GM21619 (cell line): Measurements from ENCODE around the gene HEBP1.

Experiments used
- ATAC-seq: cut with Tn5 transposase; IDR thresholded peaks from one replicate; pipeline ENCODE4 v1.9.1; 2021; ENCODE audit not compliant: unreplicated experiment

The HEBP1 gene

DNA sequence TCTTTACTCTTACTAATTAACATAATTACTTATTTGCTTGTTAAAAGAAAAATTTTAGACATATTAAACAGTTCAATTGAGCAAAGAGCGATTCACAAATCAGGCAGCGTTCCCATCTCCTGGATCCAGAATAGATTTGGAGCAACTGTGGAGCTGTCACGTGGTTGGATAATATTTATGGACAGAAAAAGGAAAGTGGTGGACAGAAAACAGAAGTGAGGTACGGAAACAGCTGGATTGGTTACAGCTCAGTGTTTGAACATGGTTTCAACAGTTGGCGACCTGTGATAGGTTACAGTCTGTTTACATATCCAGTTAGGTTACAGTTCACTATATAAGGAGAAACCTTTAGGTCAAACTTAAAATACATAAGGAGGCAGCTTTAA lies 24.5 kb upstream of the HEBP1 start:
- ATAC-seq = no peak

DNA sequence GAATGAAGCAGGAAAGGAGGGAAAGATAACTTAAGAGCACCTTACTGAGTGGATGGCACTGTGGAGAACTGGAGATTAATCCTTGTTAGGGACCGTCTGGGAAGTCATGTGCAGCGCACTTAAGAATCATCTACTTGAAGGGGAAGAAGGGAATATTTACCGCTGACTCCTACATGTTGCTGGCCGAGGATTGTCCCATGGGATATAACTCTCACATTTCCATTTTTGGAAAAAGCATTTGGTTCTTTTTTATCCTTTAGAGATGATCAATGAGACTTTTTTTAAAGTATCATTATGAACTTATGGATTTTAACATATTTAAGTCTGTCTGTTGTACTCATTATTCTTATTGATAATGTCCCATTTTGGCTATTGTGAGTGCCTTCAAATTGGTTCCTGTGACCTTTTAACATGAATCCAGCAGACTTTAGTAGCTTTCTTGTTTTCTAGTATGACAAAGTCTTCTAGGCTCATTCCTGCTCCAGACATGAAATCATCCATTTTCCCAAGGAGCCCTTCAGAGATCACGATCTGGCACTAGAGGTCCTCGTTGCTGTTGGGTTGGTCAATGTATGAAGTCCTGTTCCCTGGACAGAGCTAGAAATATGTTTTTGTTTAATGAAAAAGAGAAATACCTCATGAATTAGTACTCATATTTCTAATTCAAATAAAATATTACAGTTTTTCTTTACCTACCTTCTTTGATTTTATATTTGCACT lies 23.9 kb upstream of the HEBP1 start:
- ATAC-seq = no peak

DNA sequence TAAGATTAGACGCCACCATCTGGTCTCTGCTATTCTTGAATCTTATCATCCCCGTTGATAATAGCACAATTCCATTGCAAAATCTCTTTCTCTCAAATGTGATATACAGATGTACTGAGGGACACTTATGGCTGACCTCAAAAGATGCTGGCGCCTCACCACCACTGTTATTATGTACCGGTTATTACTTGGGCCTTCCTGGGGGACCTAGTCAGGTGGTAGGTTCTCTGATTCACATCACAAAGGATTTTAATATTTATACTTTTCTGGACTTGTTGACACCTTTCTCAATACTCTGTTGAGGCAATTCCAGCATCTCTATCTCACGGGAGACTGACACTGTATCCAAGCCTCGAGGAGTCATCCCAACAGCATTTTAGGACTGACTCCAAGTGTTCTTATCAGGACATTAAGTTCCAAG lies 22.8 kb upstream of the HEBP1 start:
- no peak for ATAC-seq

DNA sequence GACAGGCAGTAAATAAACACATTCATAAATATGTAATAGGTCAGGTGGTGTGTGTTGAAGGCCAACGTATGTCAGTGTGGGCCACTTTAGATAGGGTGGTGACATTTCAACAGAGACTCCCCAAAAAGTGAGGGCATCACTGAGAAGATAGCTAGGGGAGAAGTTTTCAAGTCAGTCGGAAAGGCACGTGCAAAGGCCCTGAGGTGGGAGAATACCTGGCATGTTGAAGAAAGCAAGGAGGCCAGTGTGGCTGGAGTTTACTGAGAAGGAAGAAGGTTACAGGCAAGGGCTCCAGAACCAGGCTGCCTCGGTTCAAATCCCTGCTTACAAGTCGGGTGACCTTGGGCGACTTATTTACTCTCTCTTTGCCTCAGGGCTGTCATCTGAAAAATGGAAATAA lies 11.0 kb upstream of the HEBP1 start:
- no peak for ATAC-seq

- ATAC-seq = no peak
Observed at GRCh38 chr12:13008741-13009380, 8.8 kb upstream of the HEBP1 start.

GRCh38 chr12:13007496-13008233 lies 7.6 kb upstream of the HEBP1 start:
- no peak for ATAC-seq

DNA sequence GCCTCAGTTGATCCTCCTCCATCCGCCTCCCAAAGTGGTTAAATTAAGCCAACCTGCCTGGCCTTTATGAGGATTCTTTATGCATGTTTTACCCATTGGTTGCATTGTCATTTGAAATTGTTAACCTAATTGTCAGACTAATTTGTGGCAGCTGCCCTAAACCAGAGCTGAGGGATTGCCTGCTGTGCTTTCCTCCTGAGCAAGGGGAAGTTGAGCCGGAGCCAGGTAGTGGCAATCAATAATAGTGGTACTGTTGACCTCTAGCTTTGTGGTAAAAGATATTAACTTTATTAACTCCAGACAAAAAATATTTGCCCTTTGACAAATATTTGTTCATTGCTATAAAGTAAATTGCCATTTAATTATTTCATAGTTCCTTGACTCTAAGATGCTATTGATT lies 5.6 kb upstream of the HEBP1 start:
- no peak for ATAC-seq

DNA sequence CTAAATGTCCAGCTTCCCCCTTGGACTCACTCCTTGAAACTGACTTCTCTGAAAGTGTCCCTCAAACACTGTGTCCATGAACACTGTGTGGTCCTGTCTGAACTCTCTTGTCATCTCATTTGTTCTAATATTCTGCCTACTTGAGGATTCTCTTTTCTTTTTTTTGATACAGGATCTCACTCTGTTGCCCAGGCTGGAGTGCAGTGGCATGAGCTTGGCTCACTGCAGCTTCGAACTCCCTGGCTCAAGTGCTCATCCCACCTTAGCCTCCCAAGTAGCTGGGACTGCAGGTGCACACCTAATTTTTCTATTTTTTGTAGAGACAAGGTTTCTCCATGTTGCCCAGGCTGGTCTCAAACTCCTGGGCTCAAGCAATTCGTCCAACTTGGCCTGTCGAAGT lies 4.9 kb upstream of the HEBP1 start:
- no peak for ATAC-seq

DNA sequence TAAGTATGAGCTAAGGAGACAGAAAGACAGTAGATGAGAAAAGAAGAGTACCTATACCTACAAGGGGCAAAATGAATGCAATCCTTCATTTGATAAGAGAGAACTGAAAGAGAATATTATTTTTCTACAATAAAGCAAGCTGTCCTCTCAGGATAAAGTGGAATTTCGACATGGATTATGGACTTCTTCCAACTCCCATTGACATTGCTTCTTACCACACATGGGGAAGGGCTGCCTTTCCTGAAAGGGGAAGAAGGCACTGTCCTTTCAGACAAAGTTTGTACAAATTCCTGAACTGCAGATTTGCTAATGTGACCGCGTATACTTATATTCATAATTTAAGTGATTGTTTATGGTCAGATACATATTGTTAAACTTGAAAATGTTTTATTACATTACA lies 4.3 kb upstream of the HEBP1 start:
- ATAC-seq = no peak

DNA sequence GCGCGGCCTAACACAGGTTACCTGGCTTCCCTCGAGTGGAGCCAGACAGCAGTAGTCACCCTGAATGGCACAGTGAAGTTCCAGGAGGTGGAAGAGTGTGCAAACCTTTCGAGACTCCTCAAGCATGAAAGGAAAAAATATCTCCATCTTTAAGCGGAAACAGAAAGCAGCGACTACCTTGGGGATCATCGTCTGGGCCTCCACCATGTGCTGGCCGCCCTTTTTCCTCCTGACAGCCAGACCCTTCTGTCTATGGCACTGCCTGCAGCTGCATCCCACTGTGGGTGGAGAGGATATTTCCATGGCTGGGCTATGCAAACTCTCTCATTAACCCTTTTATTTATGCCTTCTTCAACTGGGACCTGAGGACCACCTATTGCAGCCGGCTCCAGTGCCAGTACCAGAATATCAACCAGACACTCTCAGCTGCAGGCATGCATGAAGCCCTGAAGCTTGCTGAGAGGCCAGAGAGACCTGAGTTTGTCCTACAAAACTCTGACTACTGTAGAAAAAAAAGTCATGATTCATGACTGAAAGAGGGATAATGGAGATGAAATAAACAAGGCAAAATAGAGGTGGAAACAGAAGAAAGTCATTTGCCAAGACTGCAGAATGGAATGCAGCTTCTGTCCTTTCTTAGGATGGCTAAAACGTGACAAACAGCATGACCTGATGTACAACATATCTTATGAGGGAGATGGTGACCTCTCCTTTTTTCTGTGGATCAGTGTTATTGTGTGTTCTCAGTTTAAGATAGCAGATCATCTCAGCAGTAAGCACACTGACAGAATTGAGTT lies 2.4 kb upstream of the HEBP1 start:
- ATAC-seq = no peak

DNA sequence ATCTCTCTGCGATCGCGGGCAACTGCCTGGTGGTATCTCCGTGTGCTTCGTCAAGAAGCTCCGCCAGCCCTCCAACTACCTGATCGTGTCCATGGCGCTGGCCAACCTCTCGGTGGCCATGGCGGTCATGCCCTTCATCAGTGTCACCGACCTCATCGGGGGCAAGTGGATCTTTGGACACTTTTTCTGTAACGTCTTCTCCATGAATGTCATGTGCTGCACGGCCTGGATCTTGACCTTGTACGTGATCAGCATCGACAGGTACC lies 1.6 kb upstream of the HEBP1 start:
- ATAC-seq = no peak

- ATAC-seq = peak; percentile 31
Observed at GRCh38 chr12:13000925-13001774, 1.1 kb upstream of the HEBP1 start.

DNA sequence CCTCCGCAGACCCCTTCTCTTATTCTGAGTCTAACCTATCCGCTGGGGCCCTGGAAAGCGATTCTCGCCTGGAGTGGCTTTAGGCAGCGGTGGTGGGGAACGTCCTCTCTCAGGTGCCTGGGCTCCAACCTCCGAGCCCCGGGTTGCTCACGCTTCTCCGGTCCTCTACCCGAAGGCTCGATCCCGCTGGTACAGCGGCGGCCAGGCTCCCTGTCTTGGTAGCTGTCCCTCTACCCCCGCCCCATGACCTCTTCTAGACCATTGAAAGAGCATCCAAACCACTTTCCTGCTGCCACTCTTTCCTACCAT lies 505 bp upstream of the HEBP1 start:
- ATAC-seq = peak; percentile 22

DNA sequence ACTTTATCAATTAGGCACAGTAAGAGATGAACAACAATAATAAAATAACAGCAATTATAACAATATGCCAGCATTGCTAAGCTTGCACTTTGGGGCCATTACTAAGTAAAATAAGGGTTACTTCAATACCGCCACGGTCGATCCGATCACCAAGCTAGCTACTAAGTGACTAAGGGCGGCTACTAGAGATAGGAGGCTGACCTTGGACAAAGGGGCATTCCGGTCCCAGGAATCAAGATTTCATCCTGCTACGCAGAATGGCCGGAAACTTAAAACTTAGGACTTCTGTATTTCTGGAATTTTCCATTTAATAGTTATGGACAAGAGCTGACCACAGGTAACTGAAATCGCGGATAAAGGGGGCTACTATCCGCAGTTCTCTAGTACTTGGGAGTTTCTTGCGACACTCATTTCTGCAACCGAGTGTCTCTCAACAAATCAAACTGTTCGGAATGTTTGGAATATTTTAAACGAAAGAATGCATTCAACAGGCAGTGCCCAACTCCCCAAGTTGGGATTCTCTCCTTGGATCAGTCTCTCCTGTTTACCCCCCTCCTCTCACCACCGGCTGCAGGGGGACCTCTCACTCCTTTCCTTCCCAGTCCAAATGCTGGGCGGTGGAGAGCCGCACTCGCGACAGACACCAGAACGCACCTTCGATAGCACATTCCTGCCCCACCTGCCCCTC lies 650 bp downstream of the HEBP1 start:
- ATAC-seq = no peak

DNA sequence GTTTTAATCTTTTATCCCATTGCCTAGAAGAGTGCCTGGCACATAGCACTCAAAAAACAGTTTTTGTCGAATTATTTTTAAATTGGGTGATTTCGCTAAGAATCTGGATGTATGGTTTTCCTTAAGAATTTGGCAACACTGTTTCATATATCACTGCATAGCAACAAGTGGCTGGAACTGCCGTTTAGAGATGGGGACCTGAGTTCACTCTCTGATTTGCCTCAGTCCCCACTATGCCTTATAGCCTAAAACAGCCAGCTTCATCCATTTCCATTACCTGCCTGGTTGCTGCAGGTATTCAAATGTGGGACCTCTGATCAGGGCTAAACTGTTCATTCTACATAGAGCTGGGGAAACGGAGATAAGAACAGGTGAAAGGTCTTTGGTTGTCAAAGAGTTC lies 1.8 kb downstream of the HEBP1 start:
- ATAC-seq = no peak

- no peak for ATAC-seq
Observed at GRCh38 chr12:12997734-12998133, 2.3 kb downstream of the HEBP1 start.

- ATAC-seq = no peak
Observed at GRCh38 chr12:12997156-12997555, 2.9 kb downstream of the HEBP1 start.

- ATAC-seq = no peak
Observed at GRCh38 chr12:12996209-12996608, 3.9 kb downstream of the HEBP1 start.

- no peak for ATAC-seq
Observed at GRCh38 chr12:12995088-12995487, 5.0 kb downstream of the HEBP1 start.

GRCh38 chr12:12993367-12993766 lies 6.7 kb downstream of the HEBP1 start:
- ATAC-seq = no peak
